WTC11 (cell line): ENCODE measurements around the gene METTL3. TPM values are rescaled to one million over a fixed set of nuclear protein-coding genes. Genes with fewer than 3 reads are reported as not detected.

ENCODE experiments used
- ATAC-seq: fragments of 200-7000 bp; cut with Tn5 transposase; 2 replicates; pipeline ENCODE4 v1.10.0; 2021; ENCODE audit warnings: mild to moderate bottlenecking, moderate library complexity
- CTCF ChIA-PET: fragments of 300-600 bp; sonication (Branson Sonifier 250); formaldehyde crosslinking; loops from one replicate; lab custom pipeline; 2021; ENCODE audit warnings: antibody characterized with exemption; lab: Charles Lee
- POLR2A ChIA-PET: fragments of 350-600 bp; sonication (Branson Sonifier 250); formaldehyde crosslinking; loops from one replicate; lab custom pipeline; 2021; ENCODE audit warnings: antibody characterized with exemption; lab: Charles Lee
- DNase-seq: peaks from one replicate; pipeline ENCODE4 v3.0.0; 2021; ENCODE audit warnings: low spot score
- H3K27ac Mint-ChIP-seq: 2 replicates; pipeline ENCODE4 v1.8.0; 2021; ENCODE audit warnings: mixed read lengths
- H3K27me3 Mint-ChIP-seq: 2 replicates; pipeline ENCODE4 v1.8.0; 2021; ENCODE audit warnings: low read depth, mild to moderate bottlenecking, moderate library complexity, mixed read lengths
- H3K36me3 Mint-ChIP-seq: 2 replicates; pipeline ENCODE4 v1.8.0; 2021; ENCODE audit warnings: mixed read lengths
- H3K4me1 Mint-ChIP-seq: 2 replicates; pipeline ENCODE4 v1.8.0; 2022; ENCODE audit warnings: mixed read lengths
- H3K4me3 Mint-ChIP-seq: 2 replicates; pipeline ENCODE4 v1.8.0; 2021; ENCODE audit warnings: mild to moderate bottlenecking, moderate library complexity, mixed read lengths
- H3K9me3 Mint-ChIP-seq: 2 replicates; pipeline ENCODE4 v1.8.0; 2021; ENCODE audit warnings: mixed read lengths
- ATF2 ChIP-seq: sonication (generic); formaldehyde crosslinking; IDR thresholded peaks from 2 replicates; pipeline ENCODE4 v1.8.1; 2022; ENCODE audit warnings: low read depth, missing genetic modification reagents, borderline replicate concordance
- CTCF ChIP-seq: fragments of 200-600 bp; IDR thresholded peaks from 2 replicates; pipeline ENCODE4 v1.8.0; 2022; ENCODE audit warnings: antibody characterized with exemption
- FOXK1 ChIP-seq: sonication (generic); formaldehyde crosslinking; IDR thresholded peaks from 2 replicates; pipeline ENCODE4 v1.8.0; 2022; ENCODE audit warnings: mild to moderate bottlenecking, moderate library complexity, missing genetic modification reagents
- FOXP1 ChIP-seq: sonication (generic); formaldehyde crosslinking; IDR thresholded peaks from 2 replicates; pipeline ENCODE4 v1.8.0; 2022; ENCODE audit warnings: missing genetic modification reagents, mild to moderate bottlenecking, moderate library complexity, borderline replicate concordance
- GTF2I ChIP-seq: fragments of 250-450 bp; sonication (Bioruptor Pico); conservative IDR thresholded peaks from 2 replicates; pipeline ENCODE4 v1.4.0; 2021; ENCODE audit warnings: mild to moderate bottlenecking
- MLX ChIP-seq: sonication (generic); formaldehyde crosslinking; IDR thresholded peaks from 2 replicates; pipeline ENCODE4 v1.8.1; 2023; ENCODE audit warnings: mild to moderate bottlenecking, missing genetic modification reagents, moderate library complexity
- MYBL2 ChIP-seq: sonication (generic); formaldehyde crosslinking; IDR thresholded peaks from 2 replicates; pipeline ENCODE4 v1.8.1; 2023; ENCODE audit warnings: mild to moderate bottlenecking, moderate library complexity, missing genetic modification reagents
- NFE2L1 ChIP-seq: sonication (generic); formaldehyde crosslinking; IDR thresholded peaks from 2 replicates; pipeline ENCODE4 v1.8.1; 2023; ENCODE audit warnings: missing genetic modification reagents
- NFYB ChIP-seq: sonication (generic); formaldehyde crosslinking; conservative IDR thresholded peaks from 2 replicates; pipeline ENCODE4 v1.8.0; 2022; ENCODE audit warnings: low read depth, missing genetic modification reagents
- NR2C2 ChIP-seq: sonication (generic); formaldehyde crosslinking; IDR thresholded peaks from 2 replicates; pipeline ENCODE4 v1.8.0; 2022; ENCODE audit warnings: mild to moderate bottlenecking, missing genetic modification reagents
- RORB ChIP-seq: fragments of 250-450 bp; sonication (Bioruptor Pico); IDR thresholded peaks from 2 replicates; pipeline ENCODE4 v1.9.0; 2021; ENCODE audit warnings: mild to moderate bottlenecking
- TEAD1 ChIP-seq: sonication (generic); formaldehyde crosslinking; IDR thresholded peaks from 2 replicates; pipeline ENCODE4 v1.8.0; 2022; ENCODE audit warnings: mild to moderate bottlenecking, missing genetic modification reagents
- ZBTB21 ChIP-seq: sonication (generic); formaldehyde crosslinking; IDR thresholded peaks from 2 replicates; pipeline ENCODE4 v1.8.1; 2023; ENCODE audit warnings: mild to moderate bottlenecking, missing genetic modification reagents, borderline replicate concordance
- ZBTB43 ChIP-seq: sonication (generic); formaldehyde crosslinking; IDR thresholded peaks from 2 replicates; pipeline ENCODE4 v1.8.1; 2023; ENCODE audit warnings: mild to moderate bottlenecking, missing genetic modification reagents
- ZNF121 ChIP-seq: sonication (generic); formaldehyde crosslinking; IDR thresholded peaks from 2 replicates; pipeline ENCODE4 v1.8.0; 2023; ENCODE audit warnings: missing genetic modification reagents
- ZNF232 ChIP-seq: sonication (generic); formaldehyde crosslinking; IDR thresholded peaks from 2 replicates; pipeline ENCODE4 v1.8.0; 2022; ENCODE audit warnings: mild to moderate bottlenecking, missing genetic modification reagents
- ZNF416 ChIP-seq: fragments of 250-450 bp; sonication (Bioruptor Pico); IDR thresholded peaks from 2 replicates; pipeline ENCODE4 v1.9.0; 2021; ENCODE audit warnings: mild to moderate bottlenecking, inconsistent platforms
- total RNA-seq: library from RNA; stranded (reverse); gene quantifications from 3 replicates; pipeline ENCODE4 v1.2.3, GENCODE V29; 2021
- TF ChIP-seq, protein P1 (sequence below): sonication (generic); formaldehyde crosslinking; IDR thresholded peaks from 2 replicates; pipeline ENCODE4 v1.8.0; 2023; ENCODE audit warnings: mild to moderate bottlenecking, missing genetic modification reagents
- TF ChIP-seq, protein P2 (sequence below): sonication (generic); formaldehyde crosslinking; IDR thresholded peaks from 2 replicates; pipeline ENCODE4 v1.8.1; 2022; ENCODE audit warnings: missing genetic modification reagents, borderline replicate concordance

The METTL3 gene
- total RNA-seq, 1 experiment from 2014 or later, result 93.2 TPM

- TF ChIP-seq CTCF (peak; percentile 74), NFYB (CRISPR knock-in tag) (no peak), TEAD1 (CRISPR knock-in tag) (peak; percentile 79; the same call in 1 of the 2 replicates), RORB (CRISPR knock-in tag) (no peak), ZBTB21 (no peak)
- TF ChIP-seq, protein P1, sequence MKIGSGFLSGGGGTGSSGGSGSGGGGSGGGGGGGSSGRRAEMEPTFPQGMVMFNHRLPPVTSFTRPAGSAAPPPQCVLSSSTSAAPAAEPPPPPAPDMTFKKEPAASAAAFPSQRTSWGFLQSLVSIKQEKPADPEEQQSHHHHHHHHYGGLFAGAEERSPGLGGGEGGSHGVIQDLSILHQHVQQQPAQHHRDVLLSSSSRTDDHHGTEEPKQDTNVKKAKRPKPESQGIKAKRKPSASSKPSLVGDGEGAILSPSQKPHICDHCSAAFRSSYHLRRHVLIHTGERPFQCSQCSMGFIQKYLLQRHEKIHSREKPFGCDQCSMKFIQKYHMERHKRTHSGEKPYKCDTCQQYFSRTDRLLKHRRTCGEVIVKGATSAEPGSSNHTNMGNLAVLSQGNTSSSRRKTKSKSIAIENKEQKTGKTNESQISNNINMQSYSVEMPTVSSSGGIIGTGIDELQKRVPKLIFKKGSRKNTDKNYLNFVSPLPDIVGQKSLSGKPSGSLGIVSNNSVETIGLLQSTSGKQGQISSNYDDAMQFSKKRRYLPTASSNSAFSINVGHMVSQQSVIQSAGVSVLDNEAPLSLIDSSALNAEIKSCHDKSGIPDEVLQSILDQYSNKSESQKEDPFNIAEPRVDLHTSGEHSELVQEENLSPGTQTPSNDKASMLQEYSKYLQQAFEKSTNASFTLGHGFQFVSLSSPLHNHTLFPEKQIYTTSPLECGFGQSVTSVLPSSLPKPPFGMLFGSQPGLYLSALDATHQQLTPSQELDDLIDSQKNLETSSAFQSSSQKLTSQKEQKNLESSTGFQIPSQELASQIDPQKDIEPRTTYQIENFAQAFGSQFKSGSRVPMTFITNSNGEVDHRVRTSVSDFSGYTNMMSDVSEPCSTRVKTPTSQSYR (CRISPR knock-in tag), result peak; percentile 78; the same call in 1 of the 2 replicates
- TF ChIP-seq, all 79 proteins: peak for 6
Measured at GRCh38 chr14:21557084-21557901, 46.2 kb upstream of the METTL3 start (continued).

- Mint-ChIP-seq H3K27me3 (no peaks in the 10 kb centered on the region), H3K27ac (peak overlapping the region; percentile 99), H3K9me3 (no peaks in the 10 kb centered on the region)
- POLR2A ChIA-PET, result interaction anchor here (0.6 to 4.4 kb wide), 10 partner anchors 15 to 57 kb away, joined by 3 to 56 read pairs (median 5); partner anchors contain the start of genes METTL3 and SALL2
- DNase-seq, result no peak
- ATAC-seq, result no peak
- TF ChIP-seq GTF2I (CRISPR knock-in tag) (peak; percentile 92), ATF2 (CRISPR knock-in tag) (no peak), ZNF232 (CRISPR knock-in tag) (0 out of 2 replicates have a peak, but pooled peaks have one; percentile 24), ZNF121 (peak; percentile 100), NFE2L1 (CRISPR knock-in tag) (peak; percentile 86), NR2C2 (CRISPR knock-in tag) (no peak), FOXK1 (CRISPR knock-in tag) (peak; percentile 39; the same call in 1 of the 2 replicates), TEAD1 (CRISPR knock-in tag) (0 out of 2 replicates have a peak, but pooled peaks have one; percentile 40), ZNF416 (CRISPR knock-in tag) (no peak), ZBTB43 (CRISPR knock-in tag) (peak; percentile 40; the same call in 1 of the 2 replicates), MYBL2 (CRISPR knock-in tag) (0 out of 2 replicates have a peak, but pooled peaks have one; percentile 26), FOXP1 (CRISPR knock-in tag) (peak; percentile 80; the same call in 1 of the 2 replicates), ZBTB21 (no peak), MLX (CRISPR knock-in tag) (no peak)
- TF ChIP-seq, protein P2, sequence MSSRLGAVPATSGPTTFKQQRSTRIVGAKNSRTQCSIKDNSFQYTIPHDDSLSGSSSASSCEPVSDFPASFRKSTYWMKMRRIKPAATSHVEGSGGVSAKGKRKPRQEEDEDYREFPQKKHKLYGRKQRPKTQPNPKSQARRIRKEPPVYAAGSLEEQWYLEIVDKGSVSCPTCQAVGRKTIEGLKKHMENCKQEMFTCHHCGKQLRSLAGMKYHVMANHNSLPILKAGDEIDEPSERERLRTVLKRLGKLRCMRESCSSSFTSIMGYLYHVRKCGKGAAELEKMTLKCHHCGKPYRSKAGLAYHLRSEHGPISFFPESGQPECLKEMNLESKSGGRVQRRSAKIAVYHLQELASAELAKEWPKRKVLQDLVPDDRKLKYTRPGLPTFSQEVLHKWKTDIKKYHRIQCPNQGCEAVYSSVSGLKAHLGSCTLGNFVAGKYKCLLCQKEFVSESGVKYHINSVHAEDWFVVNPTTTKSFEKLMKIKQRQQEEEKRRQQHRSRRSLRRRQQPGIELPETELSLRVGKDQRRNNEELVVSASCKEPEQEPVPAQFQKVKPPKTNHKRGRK (CRISPR knock-in tag), result 0 out of 2 replicates have a peak, but pooled peaks have one; percentile 57
- TF ChIP-seq, all 79 proteins: peak for 10
- Mint-ChIP-seq H3K4me3 (peak overlapping the region; percentile 31), H3K36me3 (no peaks in the 10 kb centered on the region), H3K4me1 (peaks cover 47% of the 10 kb centered on the region)
- CTCF ChIA-PET, result interaction anchor here (0.6 to 4.4 kb wide), 16 partner anchors 9 to 1638 kb away, joined by 3 to 60 read pairs (median 5); partner anchors contain the start of genes CHD8, METTL3, RAB2B and SALL2
Measured at GRCh38 chr14:21556378-21557083, 45.4 kb upstream of the METTL3 start.
